ENCODE data around the gene TXNL4B. TPM values are rescaled to one million over a fixed set of nuclear protein-coding genes. Genes with fewer than 3 reads are reported as not detected.

The TXNL4B gene
- total RNA-seq, 1 experiment from 2014 or later: 7.7 TPM

- ChIA-PET POLR2A (no interaction called here), CTCF (no interaction called here)
These were observed 7.8 kb upstream of the TXNL4B start for GRCh38 chr16:72101195-72101594.

GRCh38 chr16:72099377-72099818 lies 6.0 kb upstream of the TXNL4B start:
- H3K36me3 ChIP-seq (ENCODE audit: control insufficient read depth, insufficient read depth, low read length): peaks cover 3% of the 10 kb centered on the region
- ATAC-seq (peak; percentile 96), DNase-seq (ENCODE audit: low read depth, low spot score) (no peak)
- no peaks in the 10 kb centered on the region for H3K27me3 ChIP-seq (ENCODE audit: control insufficient read depth, insufficient read depth, low read length)
- POLR2A ChIA-PET: no interaction called here
- CTCF ChIA-PET: interaction anchor here (0.9 kb wide), 1 partner anchor 16 kb away, joined by 3 read pairs; no protein-coding TSS in a partner anchor
- BruUV-seq (replicated peaks): no TSS peak
- TF ChIP-seq, protein P1, sequence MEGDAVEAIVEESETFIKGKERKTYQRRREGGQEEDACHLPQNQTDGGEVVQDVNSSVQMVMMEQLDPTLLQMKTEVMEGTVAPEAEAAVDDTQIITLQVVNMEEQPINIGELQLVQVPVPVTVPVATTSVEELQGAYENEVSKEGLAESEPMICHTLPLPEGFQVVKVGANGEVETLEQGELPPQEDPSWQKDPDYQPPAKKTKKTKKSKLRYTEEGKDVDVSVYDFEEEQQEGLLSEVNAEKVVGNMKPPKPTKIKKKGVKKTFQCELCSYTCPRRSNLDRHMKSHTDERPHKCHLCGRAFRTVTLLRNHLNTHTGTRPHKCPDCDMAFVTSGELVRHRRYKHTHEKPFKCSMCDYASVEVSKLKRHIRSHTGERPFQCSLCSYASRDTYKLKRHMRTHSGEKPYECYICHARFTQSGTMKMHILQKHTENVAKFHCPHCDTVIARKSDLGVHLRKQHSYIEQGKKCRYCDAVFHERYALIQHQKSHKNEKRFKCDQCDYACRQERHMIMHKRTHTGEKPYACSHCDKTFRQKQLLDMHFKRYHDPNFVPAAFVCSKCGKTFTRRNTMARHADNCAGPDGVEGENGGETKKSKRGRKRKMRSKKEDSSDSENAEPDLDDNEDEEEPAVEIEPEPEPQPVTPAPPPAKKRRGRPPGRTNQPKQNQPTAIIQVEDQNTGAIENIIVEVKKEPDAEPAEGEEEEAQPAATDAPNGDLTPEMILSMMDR (IDR thresholded peaks at IDR 0.05): peak; percentile 68; the same call in 1 of the 2 replicates
- TF ChIP-seq SIN3A (IDR thresholded peaks at IDR 0.05; ENCODE audit: borderline replicate concordance, insufficient read depth, low read depth, low read length): no peak
- no peak overlapping the region for H3K4me3 ChIP-seq (ENCODE audit: low read depth in 2 of 2, low read length in 2 of 2)
- intact Hi-C loops (cut with micrococcal nuclease; ENCODE audit: unreplicated experiment) (no loop called here), in situ Hi-C loops (cut with HindIII; ENCODE audit: low pct_unique_long_range_greater_than_20kb, low sequenced_read_pairs) (no loop called here)
- H3K4me1 ChIP-seq (ENCODE audit: control insufficient read depth, insufficient read depth, low read length): peaks cover 12% of the 10 kb centered on the region
- no peak overlapping the region for H3K27ac ChIP-seq (ENCODE audit: low read length)
- no peaks in the 10 kb centered on the region for H3K9me3 ChIP-seq (ENCODE audit: control insufficient read depth, insufficient read depth, low read depth, low read length)

More at GRCh38 chr16:72101195-72101594, 7.8 kb upstream of the TXNL4B start:
- Histone ChIP-seq H3K27ac (ENCODE audit: low read length) (no peak overlapping the region), H3K4me1 (ENCODE audit: control insufficient read depth, insufficient read depth, low read length) (no peaks in the 10 kb centered on the region), H3K4me3 (ENCODE audit: low read depth in 2 of 2, low read length in 2 of 2) (no peak overlapping the region), H3K36me3 (ENCODE audit: control insufficient read depth, insufficient read depth, low read length) (peaks cover 3% of the 10 kb centered on the region; the same call in 1 of the 2 replicates), H3K9me3 (ENCODE audit: control insufficient read depth, insufficient read depth, low read depth, low read length) (no peaks in the 10 kb centered on the region), H3K27me3 (ENCODE audit: control insufficient read depth, insufficient read depth, low read length) (no peaks in the 10 kb centered on the region)
- DNase-seq (ENCODE audit: low read depth, low spot score): no peak
- intact Hi-C loops (cut with micrococcal nuclease; ENCODE audit: unreplicated experiment): loop anchor here (5.0 kb wide), 1 partner anchor 34 kb away; no protein-coding TSS in a partner anchor
- TF ChIP-seq SIN3A (IDR thresholded peaks at IDR 0.05; ENCODE audit: borderline replicate concordance, insufficient read depth, low read depth, low read length) (no peak), POLR2AphosphoS5 (IDR thresholded peaks at IDR 0.05; ENCODE audit: low read depth, low read length) (no peak), TCF7L2 (IDR thresholded peaks at IDR 0.05; ENCODE audit: low read depth, low read length) (no peak)
- TF ChIP-seq, protein P2, sequence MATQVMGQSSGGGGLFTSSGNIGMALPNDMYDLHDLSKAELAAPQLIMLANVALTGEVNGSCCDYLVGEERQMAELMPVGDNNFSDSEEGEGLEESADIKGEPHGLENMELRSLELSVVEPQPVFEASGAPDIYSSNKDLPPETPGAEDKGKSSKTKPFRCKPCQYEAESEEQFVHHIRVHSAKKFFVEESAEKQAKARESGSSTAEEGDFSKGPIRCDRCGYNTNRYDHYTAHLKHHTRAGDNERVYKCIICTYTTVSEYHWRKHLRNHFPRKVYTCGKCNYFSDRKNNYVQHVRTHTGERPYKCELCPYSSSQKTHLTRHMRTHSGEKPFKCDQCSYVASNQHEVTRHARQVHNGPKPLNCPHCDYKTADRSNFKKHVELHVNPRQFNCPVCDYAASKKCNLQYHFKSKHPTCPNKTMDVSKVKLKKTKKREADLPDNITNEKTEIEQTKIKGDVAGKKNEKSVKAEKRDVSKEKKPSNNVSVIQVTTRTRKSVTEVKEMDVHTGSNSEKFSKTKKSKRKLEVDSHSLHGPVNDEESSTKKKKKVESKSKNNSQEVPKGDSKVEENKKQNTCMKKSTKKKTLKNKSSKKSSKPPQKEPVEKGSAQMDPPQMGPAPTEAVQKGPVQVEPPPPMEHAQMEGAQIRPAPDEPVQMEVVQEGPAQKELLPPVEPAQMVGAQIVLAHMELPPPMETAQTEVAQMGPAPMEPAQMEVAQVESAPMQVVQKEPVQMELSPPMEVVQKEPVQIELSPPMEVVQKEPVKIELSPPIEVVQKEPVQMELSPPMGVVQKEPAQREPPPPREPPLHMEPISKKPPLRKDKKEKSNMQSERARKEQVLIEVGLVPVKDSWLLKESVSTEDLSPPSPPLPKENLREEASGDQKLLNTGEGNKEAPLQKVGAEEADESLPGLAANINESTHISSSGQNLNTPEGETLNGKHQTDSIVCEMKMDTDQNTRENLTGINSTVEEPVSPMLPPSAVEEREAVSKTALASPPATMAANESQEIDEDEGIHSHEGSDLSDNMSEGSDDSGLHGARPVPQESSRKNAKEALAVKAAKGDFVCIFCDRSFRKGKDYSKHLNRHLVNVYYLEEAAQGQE (IDR thresholded peaks at IDR 0.05; ENCODE audit: insufficient read depth in 1 of 2, low read depth in 2 of 2, low read length in 1 of 2): no peak
- TF ChIP-seq, protein P1 (IDR thresholded peaks at IDR 0.05): no peak
- in situ Hi-C loops (cut with HindIII; ENCODE audit: low pct_unique_long_range_greater_than_20kb, low sequenced_read_pairs): no loop called here
- no peak for ATAC-seq
- BruUV-seq (replicated peaks): no TSS peak

Data from Panc1 (cell line).